K562 treated with DMSO at 1 percent for 24 hours (cell line): Measurements from ENCODE around the gene NDUFAF5. TPM values are rescaled to one million over a fixed set of nuclear protein-coding genes. Genes with fewer than 3 reads are reported as not detected.

Experiments
- total RNA-seq: library from RNA; unstranded; fragments of 300-600 nt; gene quantifications from 2 replicates; pipeline ENCODE4 v1.2.3, GENCODE V29; 2022; ENCODE audit warnings: low read depth; ENCODE audit not compliant: insufficient read depth

The NDUFAF5 gene, protein sequence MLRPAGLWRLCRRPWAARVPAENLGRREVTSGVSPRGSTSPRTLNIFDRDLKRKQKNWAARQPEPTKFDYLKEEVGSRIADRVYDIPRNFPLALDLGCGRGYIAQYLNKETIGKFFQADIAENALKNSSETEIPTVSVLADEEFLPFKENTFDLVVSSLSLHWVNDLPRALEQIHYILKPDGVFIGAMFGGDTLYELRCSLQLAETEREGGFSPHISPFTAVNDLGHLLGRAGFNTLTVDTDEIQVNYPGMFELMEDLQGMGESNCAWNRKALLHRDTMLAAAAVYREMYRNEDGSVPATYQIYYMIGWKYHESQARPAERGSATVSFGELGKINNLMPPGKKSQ
- 2.1 and 5.1 TPM in 2 replicates for total RNA-seq

GRCh38 chr20:13784893-13785715 is at the start of gene NDUFAF5, which contains the start of gene ESF1:
NDUFAF5 (plus strand) TSS chr20:13785028; CDS start chr20:13785069, 41 bp downstream.
ESF1 (minus strand) TSS chr20:13784919; CDS start chr20:13783140, 1,779 bp downstream.

Other genes with a start within 250 kb of the NDUFAF5 start
- 2.6 and 3.8 TPM in 2 replicates for gene TASP1, start 146.1 kb upstream of the NDUFAF5 start, total RNA-seq
- gene ESF1, start 109 bp upstream of the NDUFAF5 start, total RNA-seq = 4.7 and 5.3 TPM in 2 replicates
- gene SEL1L2, start 205.6 kb downstream of the NDUFAF5 start, total RNA-seq = not detected in 2 replicates
- not detected in 2 replicates for gene MACROD2, start 210.5 kb downstream of the NDUFAF5 start, total RNA-seq